Ishikawa (cell line): ENCODE data around the gene VRK3.

Experiments
- CEBPB ChIP-seq: IDR thresholded peaks from 2 replicates; pipeline ENCODE4 v1.6.1; 2012
- CREB1 ChIP-seq: IDR thresholded peaks from 2 replicates; pipeline ENCODE4 v1.6.1; 2012; ENCODE audit warnings: low read depth
- EGR1 ChIP-seq: IDR thresholded peaks from 2 replicates; pipeline ENCODE4 v1.6.1; 2012
- EP300 ChIP-seq: IDR thresholded peaks from 2 replicates; pipeline ENCODE4 v1.6.1; 2012; ENCODE audit warnings: borderline replicate concordance
- FOXM1 ChIP-seq: IDR thresholded peaks from 2 replicates; pipeline ENCODE4 v1.6.1; 2012; ENCODE audit warnings: low read depth, borderline replicate concordance
- NFIC ChIP-seq: IDR thresholded peaks from 2 replicates; pipeline ENCODE4 v1.6.1; 2012
- RAD21 ChIP-seq: IDR thresholded peaks from 2 replicates; pipeline ENCODE4 v1.6.1; 2012; ENCODE audit warnings: low read depth
- REST ChIP-seq: IDR thresholded peaks from 2 replicates; pipeline ENCODE4 v1.6.1; 2012; ENCODE audit warnings: low read depth, mild to moderate bottlenecking
- TAF1 ChIP-seq: IDR thresholded peaks from 2 replicates; pipeline ENCODE4 v1.6.1; 2012; ENCODE audit warnings: low read depth, mild to moderate bottlenecking
- TCF12 ChIP-seq: IDR thresholded peaks from 2 replicates; pipeline ENCODE4 v1.6.1; 2012; ENCODE audit warnings: low read depth
- TEAD4 ChIP-seq: IDR thresholded peaks from 2 replicates; pipeline ENCODE4 v1.6.1; 2012
- USF1 ChIP-seq: IDR thresholded peaks from 2 replicates; pipeline ENCODE4 v1.6.1; 2012
- YY1 ChIP-seq: IDR thresholded peaks from 2 replicates; pipeline ENCODE4 v1.6.1; 2012; ENCODE audit warnings: low read depth
- ZBTB7A ChIP-seq: IDR thresholded peaks from 2 replicates; pipeline ENCODE4 v1.6.1; 2012; ENCODE audit warnings: low read depth
- TF ChIP-seq, protein P1 (sequence below): IDR thresholded peaks from 2 replicates; pipeline ENCODE4 v1.6.1; 2012

The VRK3 gene

GRCh38 chr19:50016225-50016807, 8.9 kb downstream of the VRK3 start:
- no peak for TF ChIP-seq NFIC
- peak; percentile 66; the same call in 1 of the 2 replicates for TF ChIP-seq USF1
- TF ChIP-seq TAF1: no peak
- no peak for TF ChIP-seq RAD21

DNA sequence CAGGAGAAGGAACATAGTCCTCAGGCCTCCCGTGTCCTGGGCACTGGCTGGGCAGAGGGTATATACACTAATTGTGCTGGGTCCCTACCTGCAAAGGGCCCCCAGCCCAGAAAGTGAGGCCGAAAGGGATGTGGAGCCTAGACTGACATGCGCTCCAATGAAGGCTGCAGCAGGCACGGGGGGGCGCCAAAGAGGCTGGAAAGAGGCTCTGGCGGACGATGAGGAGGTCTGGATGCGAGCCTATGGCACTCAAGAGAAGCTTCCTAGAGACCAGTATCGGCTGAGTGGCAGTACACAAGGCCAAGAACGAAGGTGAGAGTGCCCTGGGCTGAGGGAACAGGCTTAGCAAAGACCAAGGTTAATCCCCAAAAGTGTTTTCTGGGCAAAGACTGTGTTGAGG, 16.6 kb downstream of the VRK3 start:
- TF ChIP-seq REST (no peak), RAD21 (no peak; the same call in 1 of the 2 replicates), FOXM1 (no peak)

DNA sequence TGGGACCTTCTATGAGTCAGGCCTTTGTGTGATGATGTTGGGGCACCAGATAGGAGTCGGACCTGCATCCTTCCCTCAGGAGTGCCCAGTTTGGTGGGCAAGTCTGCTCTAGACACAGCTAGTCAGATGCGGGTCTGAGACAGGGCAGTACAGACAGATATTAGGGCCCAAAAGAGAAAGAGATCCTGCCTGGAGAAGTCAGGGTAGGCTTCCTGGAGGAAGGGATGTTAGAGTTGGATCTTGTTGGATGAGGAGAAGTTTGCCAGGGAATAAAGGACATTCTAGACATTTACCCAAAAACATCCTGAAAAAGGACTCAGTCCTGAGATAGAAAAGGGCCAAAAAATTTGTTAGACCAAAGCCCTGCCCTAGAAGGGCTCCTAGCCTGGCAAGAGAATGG, 17.2 kb downstream of the VRK3 start:
- TF ChIP-seq TEAD4 (no peak), NFIC (no peak), YY1 (no peak), TCF12 (no peak), FOXM1 (no peak), CREB1 (no peak), ZBTB7A (no peak), CEBPB (no peak)

GRCh38 chr19:50007170-50007569, 18.0 kb downstream of the VRK3 start:
- TF ChIP-seq CEBPB: no peak
- TF ChIP-seq, protein P1, sequence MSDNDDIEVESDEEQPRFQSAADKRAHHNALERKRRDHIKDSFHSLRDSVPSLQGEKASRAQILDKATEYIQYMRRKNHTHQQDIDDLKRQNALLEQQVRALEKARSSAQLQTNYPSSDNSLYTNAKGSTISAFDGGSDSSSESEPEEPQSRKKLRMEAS: no peak
- TF ChIP-seq USF1: no peak
- no peak for TF ChIP-seq YY1
- no peak for TF ChIP-seq TAF1
- no peak for TF ChIP-seq FOXM1
- no peak for TF ChIP-seq RAD21

GRCh38 chr19:50005428-50005827, 19.7 kb downstream of the VRK3 start:
- TF ChIP-seq EGR1 (no peak), NFIC (no peak), ZBTB7A (no peak), TEAD4 (no peak), USF1 (no peak), FOXM1 (no peak), CREB1 (no peak), CEBPB (no peak), EP300 (no peak)
- TF ChIP-seq, protein P1: no peak

- TF ChIP-seq YY1 (no peak), USF1 (no peak), ZBTB7A (no peak), CREB1 (no peak), FOXM1 (no peak), RAD21 (no peak), EGR1 (no peak), TEAD4 (no peak), EP300 (no peak)
- TF ChIP-seq, protein P1: no peak
Observed at GRCh38 chr19:50003810-50004419, 21.3 kb downstream of the VRK3 start.

GRCh38 chr19:50003254-50003788, 21.9 kb downstream of the VRK3 start:
- TF ChIP-seq REST (peak; percentile 43; the same call in 1 of the 2 replicates), TEAD4 (no peak)
